ENCODE data around the gene CAP1.
"Not testable (repeated sequence)": the region's sequence is repeated elsewhere in the genome, so short reads cannot be mapped to it uniquely, and the experiment has no call there.

Gene CAP1

DNA sequence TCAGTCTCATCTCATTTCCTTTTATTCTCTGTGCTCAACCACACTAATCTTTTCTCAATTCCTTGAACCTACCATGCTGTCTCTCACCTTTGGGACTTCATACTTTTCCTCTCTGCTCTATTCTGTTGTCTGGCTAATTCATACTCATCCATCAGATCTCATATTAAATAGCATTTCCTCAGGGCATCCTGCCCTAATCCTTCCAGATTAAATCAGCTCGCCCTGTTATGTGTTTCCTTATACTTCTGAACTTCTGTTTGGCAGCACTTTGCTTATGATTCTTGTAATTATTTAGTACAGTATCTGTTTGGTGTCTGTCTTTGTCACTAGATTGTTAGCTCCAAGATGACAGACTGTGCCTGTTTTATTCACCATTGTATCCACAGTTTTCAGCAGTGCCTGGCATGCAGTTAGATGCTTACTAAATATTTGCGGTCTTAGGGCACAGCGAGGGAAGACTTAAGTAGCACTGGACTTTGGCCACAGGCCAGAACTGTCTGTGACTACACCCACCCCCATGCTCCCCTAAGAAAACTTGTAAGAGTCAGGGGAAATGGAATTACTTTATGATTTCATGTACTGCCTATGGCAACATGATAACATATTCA is 9.9 kb upstream of the CAP1 start:
- no peak overlapping the region for H3K9ac ChIP-seq (ENCODE audit: low read depth in 1 of 2, low read length in 2 of 2)
- no peaks in the 10 kb centered on the region for H3K36me3 ChIP-seq (ENCODE audit: control insufficient read depth in 1 of 2, insufficient read depth in 2 of 2, low read length in 2 of 2)
- no peak overlapping the region for H3K4me3 ChIP-seq (ENCODE audit: low read depth in 1 of 2, low read length in 2 of 2)
- peaks cover 17 to 24% of the 10 kb centered on the region in 2 donors for H3K4me1 ChIP-seq (ENCODE audit: control insufficient read depth in 1 of 2, insufficient read depth in 2 of 2, low read length in 2 of 2)
- no peak overlapping the region for H3K27ac ChIP-seq (ENCODE audit: low read depth, low read length)
- no peaks in the 10 kb centered on the region for H3K27me3 ChIP-seq (ENCODE audit: control insufficient read depth in 1 of 2, insufficient read depth in 2 of 2, low read length in 2 of 2)
- H3K9me3 ChIP-seq (ENCODE audit: control insufficient read depth in 1 of 2, low read length in 2 of 2): peaks cover 0 to 5% of the 10 kb centered on the region in 2 donors

DNA sequence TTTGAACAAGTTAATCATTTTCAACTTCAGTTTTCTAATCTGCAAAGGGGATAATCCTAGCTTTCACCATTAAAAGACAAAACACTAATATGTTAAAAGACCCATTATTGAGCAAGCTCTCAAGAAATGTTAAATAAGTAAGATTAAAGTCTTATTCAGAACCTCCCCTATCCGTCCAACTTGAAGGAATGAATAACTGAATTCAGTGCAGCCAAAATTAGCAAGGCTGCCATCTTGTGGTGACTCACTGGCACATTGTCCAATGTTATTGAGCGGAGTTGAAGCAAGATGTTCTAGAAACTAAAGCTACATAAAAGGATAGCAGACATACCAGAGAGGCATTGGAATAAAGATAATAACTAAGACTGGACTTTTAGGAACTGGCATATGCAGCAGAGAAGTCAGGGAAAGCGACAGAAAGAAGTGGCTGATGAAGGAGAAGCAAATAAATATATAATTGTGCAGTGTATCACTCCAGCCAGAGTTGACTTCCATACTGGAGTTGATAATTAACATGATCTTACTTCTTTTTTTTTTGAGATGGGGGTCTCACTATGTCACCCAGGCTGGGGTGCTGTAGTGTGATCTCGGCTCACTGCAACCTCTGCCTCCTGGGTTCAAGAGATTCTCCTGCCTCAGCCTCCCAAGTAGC is 8.2 kb upstream of the CAP1 start:
- Histone ChIP-seq H3K27ac (ENCODE audit: low read depth, low read length) (no peak overlapping the region), H3K4me3 (ENCODE audit: low read depth in 1 of 2, low read length in 2 of 2) (no peak overlapping the region), H3K4me1 (ENCODE audit: control insufficient read depth in 1 of 2, insufficient read depth in 2 of 2, low read length in 2 of 2) (peaks cover 26 to 33% of the 10 kb centered on the region in 2 donors), H3K36me3 (ENCODE audit: control insufficient read depth in 1 of 2, insufficient read depth in 2 of 2, low read length in 2 of 2) (no peaks in the 10 kb centered on the region), H3K9ac (ENCODE audit: low read depth in 1 of 2, low read length in 2 of 2) (no peak overlapping the region), H3K27me3 (ENCODE audit: control insufficient read depth in 1 of 2, insufficient read depth in 2 of 2, low read length in 2 of 2) (no peaks in the 10 kb centered on the region), H3K9me3 (ENCODE audit: control insufficient read depth in 1 of 2, low read length in 2 of 2) (no peaks in the 10 kb centered on the region)

DNA sequence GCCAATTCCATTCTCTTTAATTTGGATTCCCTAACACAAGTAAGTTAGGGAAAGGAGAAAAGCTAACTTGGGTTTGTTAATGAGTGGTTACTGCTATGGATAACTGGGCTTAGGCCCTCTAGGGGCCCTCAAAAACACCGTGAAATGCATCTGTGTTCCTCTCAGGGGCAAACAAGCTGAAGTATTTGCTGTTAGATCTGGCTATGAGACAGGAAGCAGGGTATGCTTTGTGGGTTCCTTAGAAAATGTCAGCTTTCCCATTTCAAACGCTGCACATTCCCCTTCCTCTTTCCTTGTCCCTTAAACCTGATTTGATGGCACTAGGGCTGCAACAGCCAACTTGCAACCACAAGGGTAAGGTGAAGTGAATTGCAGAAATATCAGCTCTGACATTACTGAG is 5.7 kb upstream of the CAP1 start:
- H3K4me1 ChIP-seq (ENCODE audit: control insufficient read depth in 1 of 2, insufficient read depth in 2 of 2, low read length in 2 of 2): peaks cover 31 to 39% of the 10 kb centered on the region in 2 donors
- H3K9ac ChIP-seq (ENCODE audit: low read depth in 1 of 2, low read length in 2 of 2): no peak overlapping the region
- H3K27ac ChIP-seq (ENCODE audit: low read depth, low read length): no peak overlapping the region
- no peaks in the 10 kb centered on the region for H3K9me3 ChIP-seq (ENCODE audit: control insufficient read depth in 1 of 2, low read length in 2 of 2)
- H3K4me3 ChIP-seq (ENCODE audit: low read depth in 1 of 2, low read length in 2 of 2): no peak overlapping the region
- no peaks in the 10 kb centered on the region for H3K36me3 ChIP-seq (ENCODE audit: control insufficient read depth in 1 of 2, insufficient read depth in 2 of 2, low read length in 2 of 2)
- no peaks in the 10 kb centered on the region for H3K27me3 ChIP-seq (ENCODE audit: control insufficient read depth in 1 of 2, insufficient read depth in 2 of 2, low read length in 2 of 2)

DNA sequence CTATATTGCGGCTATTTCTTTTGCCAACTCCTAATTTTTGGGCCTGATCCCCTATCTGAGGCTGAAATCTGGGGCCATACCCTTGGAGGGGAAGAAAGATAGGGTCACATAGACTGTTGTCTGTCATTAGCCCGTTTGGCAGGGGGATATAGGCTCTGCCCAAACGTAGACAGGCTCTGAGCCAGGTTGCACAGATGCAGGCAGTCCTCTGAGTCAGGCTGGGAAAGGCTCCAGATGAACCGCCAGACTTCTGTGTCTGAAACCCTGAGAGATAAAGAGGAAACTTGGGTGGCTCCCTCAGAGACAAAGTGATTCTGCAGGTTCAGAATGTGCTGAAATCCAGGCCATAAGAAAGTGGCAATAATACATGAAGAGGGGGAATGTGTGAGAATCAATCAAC is 4.0 kb upstream of the CAP1 start:
- Histone ChIP-seq H3K9ac (ENCODE audit: low read depth in 1 of 2, low read length in 2 of 2) (no peak overlapping the region), H3K27ac (ENCODE audit: low read depth, low read length) (no peak overlapping the region), H3K4me1 (ENCODE audit: control insufficient read depth in 1 of 2, insufficient read depth in 2 of 2, low read length in 2 of 2) (peaks cover 26 to 36% of the 10 kb centered on the region in 2 donors), H3K36me3 (ENCODE audit: control insufficient read depth in 1 of 2, insufficient read depth in 2 of 2, low read length in 2 of 2) (no peaks in the 10 kb centered on the region), H3K4me3 (ENCODE audit: low read depth in 1 of 2, low read length in 2 of 2) (no peak overlapping the region), H3K27me3 (ENCODE audit: control insufficient read depth in 1 of 2, insufficient read depth in 2 of 2, low read length in 2 of 2) (no peaks in the 10 kb centered on the region), H3K9me3 (ENCODE audit: control insufficient read depth in 1 of 2, low read length in 2 of 2) (no peaks in the 10 kb centered on the region)

DNA sequence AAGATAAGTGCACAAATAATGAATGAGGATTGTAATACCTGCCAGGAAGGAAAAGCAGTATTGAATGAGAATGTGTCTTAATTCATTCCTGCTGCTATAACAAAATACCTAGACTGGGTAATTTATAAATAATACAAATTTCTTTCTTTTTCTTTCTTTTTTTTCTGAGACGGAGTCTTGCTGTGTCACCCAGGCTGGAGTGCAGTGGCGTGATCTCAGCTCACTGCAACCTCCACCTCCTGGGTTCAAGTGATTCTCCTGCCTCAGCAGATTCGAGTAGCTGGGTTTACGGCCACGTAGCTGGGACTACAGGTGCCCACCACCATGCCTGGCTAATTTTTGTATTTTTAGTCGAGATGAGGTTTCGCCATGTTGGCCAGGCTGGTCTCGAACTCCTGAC is 3.3 kb upstream of the CAP1 start:
- not testable (repeated sequence) for H3K36me3 ChIP-seq (ENCODE audit: control insufficient read depth in 1 of 2, insufficient read depth in 2 of 2, low read length in 2 of 2); H3K9ac ChIP-seq (ENCODE audit: low read depth in 1 of 2, low read length in 2 of 2); H3K4me3 ChIP-seq (ENCODE audit: low read depth in 1 of 2, low read length in 2 of 2); H3K27ac ChIP-seq (ENCODE audit: low read depth, low read length); H3K27me3 ChIP-seq (ENCODE audit: control insufficient read depth in 1 of 2, insufficient read depth in 2 of 2, low read length in 2 of 2); H3K9me3 ChIP-seq (ENCODE audit: control insufficient read depth in 1 of 2, low read length in 2 of 2)
- H3K4me1 ChIP-seq (ENCODE audit: control insufficient read depth in 1 of 2, insufficient read depth in 2 of 2, low read length in 2 of 2): peaks cover 29 to 42% of the 10 kb centered on the region in 2 donors

DNA sequence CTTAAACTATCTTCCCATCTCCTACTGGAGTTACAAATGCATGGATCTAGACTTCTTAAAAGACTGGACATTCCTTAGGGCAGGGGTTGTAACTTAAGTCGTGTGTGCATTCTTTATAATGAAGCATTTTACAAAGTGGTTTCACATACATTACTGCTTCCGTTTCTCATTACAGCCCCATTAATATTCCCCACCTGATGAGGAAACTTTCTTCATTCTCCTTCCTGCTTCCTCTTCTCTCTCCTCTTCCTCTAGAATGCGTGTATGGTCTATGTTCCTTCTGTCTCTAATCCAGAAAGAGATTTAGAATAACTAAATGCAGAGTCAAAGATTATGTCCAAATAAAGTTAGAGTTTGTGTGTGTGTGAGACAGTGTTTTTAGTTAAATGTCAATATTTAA is 1.8 kb upstream of the CAP1 start:
- Histone ChIP-seq H3K27me3 (ENCODE audit: control insufficient read depth in 1 of 2, insufficient read depth in 2 of 2, low read length in 2 of 2) (no peaks in the 10 kb centered on the region), H3K9me3 (ENCODE audit: control insufficient read depth in 1 of 2, low read length in 2 of 2) (no peaks in the 10 kb centered on the region), H3K4me3 (ENCODE audit: low read depth in 1 of 2, low read length in 2 of 2) (no peak overlapping the region), H3K27ac (ENCODE audit: low read depth, low read length) (peak overlapping the region; percentile 100), H3K9ac (ENCODE audit: low read depth in 1 of 2, low read length in 2 of 2) (peak overlapping the region in 1 of 2 donors; percentile 100), H3K4me1 (ENCODE audit: control insufficient read depth in 1 of 2, insufficient read depth in 2 of 2, low read length in 2 of 2) (peaks cover 37 to 54% of the 10 kb centered on the region in 2 donors), H3K36me3 (ENCODE audit: control insufficient read depth in 1 of 2, insufficient read depth in 2 of 2, low read length in 2 of 2) (no peaks in the 10 kb centered on the region)

DNA sequence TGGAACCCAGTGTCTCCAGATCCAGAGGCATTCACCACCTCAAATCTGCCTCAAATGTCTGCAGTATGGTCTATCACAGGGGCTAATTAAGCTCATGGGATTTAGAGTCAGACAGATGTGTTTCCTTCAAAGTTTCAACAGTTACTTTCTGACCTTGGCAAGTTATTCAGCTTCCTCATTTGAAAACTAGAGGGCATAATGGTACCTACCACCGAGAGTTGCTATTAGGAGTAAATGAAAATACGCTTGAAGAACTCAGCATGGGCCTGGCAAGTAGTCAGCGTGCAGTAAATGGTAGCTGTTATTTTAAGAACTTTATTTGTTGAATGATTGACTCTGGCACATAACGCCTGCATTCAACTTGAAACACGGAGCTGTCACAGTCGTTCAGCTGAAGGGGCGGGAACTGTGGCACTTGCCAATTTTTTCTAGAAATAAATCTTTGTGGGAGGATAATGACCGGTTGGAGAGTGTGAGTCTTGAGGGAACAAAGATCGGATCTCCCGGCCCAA is 1.2 kb upstream of the CAP1 start:
- H3K27ac ChIP-seq (ENCODE audit: low read depth, low read length): peak overlapping the region; percentile 100
- H3K4me3 ChIP-seq (ENCODE audit: low read depth in 1 of 2, low read length in 2 of 2): peak overlapping the region; percentile 96 to 97
- peaks cover 41 to 60% of the 10 kb centered on the region in 2 donors for H3K4me1 ChIP-seq (ENCODE audit: control insufficient read depth in 1 of 2, insufficient read depth in 2 of 2, low read length in 2 of 2)
- H3K36me3 ChIP-seq (ENCODE audit: control insufficient read depth in 1 of 2, insufficient read depth in 2 of 2, low read length in 2 of 2): no peaks in the 10 kb centered on the region
- no peaks in the 10 kb centered on the region for H3K27me3 ChIP-seq (ENCODE audit: control insufficient read depth in 1 of 2, insufficient read depth in 2 of 2, low read length in 2 of 2)
- H3K9ac ChIP-seq (ENCODE audit: low read depth in 1 of 2, low read length in 2 of 2): peak overlapping the region; percentile 99 to 100
- H3K9me3 ChIP-seq (ENCODE audit: control insufficient read depth in 1 of 2, low read length in 2 of 2): no peaks in the 10 kb centered on the region

DNA sequence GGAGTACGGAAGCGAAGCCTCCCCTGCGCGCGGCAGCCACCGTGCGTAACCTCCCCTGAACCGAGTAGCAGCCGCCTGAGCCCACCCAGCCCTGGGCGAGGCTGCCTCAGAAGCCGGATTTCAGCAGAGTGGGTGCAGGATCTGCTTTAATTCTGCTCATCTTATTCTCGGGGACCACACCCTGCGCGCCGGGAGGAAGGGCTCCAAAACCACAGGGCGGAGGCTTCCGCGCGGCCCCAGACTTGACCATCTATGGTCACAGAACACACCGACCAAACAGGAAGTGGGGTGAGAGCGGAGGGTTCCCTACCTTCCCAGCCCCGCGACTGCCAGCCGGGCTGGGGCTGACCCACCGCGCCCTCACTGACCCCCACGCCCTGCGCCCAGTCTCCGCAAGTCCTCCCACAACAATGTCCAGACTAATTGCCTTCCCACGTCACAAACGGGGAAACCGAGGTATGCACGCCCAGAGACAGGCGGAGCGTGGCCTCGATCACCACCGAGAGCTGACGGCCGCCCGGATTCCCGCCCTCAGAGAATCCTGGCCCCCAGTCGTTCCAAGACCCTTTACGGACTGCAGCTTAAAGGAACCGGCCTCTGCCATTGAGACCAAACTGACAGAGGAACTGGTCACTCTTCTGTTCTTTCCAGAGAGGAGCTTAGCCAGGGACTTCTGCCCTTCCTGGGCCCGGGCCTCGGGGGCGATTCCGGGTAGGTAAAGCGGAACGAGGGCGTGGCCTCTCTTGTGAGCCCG is 595 bp upstream of the CAP1 start:
- Histone ChIP-seq H3K36me3 (ENCODE audit: control insufficient read depth in 1 of 2, insufficient read depth in 2 of 2, low read length in 2 of 2) (no peaks in the 10 kb centered on the region), H3K4me1 (ENCODE audit: control insufficient read depth in 1 of 2, insufficient read depth in 2 of 2, low read length in 2 of 2) (peaks cover 36 to 56% of the 10 kb centered on the region in 2 donors), H3K27me3 (ENCODE audit: control insufficient read depth in 1 of 2, insufficient read depth in 2 of 2, low read length in 2 of 2) (no peaks in the 10 kb centered on the region), H3K9me3 (ENCODE audit: control insufficient read depth in 1 of 2, low read length in 2 of 2) (no peaks in the 10 kb centered on the region), H3K9ac (ENCODE audit: low read depth in 1 of 2, low read length in 2 of 2) (peak overlapping the region; percentile 99 to 100), H3K4me3 (ENCODE audit: low read depth in 1 of 2, low read length in 2 of 2) (peak overlapping the region; percentile 96 to 97), H3K27ac (ENCODE audit: low read depth, low read length) (peak overlapping the region; percentile 100)

DNA sequence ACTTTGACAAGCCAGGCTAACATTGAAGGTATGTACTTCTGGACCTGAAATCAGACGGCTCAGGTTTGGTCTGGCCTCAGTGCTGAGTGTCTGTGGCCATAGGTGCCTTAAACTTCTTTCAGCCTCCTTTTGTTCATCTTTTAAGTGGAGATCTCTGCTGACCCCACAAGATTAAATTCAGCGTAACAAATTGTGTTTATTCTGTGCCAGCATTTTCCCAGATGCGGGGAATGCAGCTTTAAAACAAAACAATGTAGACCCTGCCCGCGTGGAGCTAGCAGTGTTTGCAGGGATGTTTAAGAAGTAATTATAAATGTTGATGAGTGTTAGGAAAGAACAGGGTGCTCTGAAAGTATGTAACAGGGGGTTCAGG is 923 bp downstream of the CAP1 start:
- Histone ChIP-seq H3K27ac (ENCODE audit: low read depth, low read length) (peak overlapping the region; percentile 92), H3K27me3 (ENCODE audit: control insufficient read depth in 1 of 2, insufficient read depth in 2 of 2, low read length in 2 of 2) (no peaks in the 10 kb centered on the region), H3K9me3 (ENCODE audit: control insufficient read depth in 1 of 2, low read length in 2 of 2) (no peaks in the 10 kb centered on the region), H3K9ac (ENCODE audit: low read depth in 1 of 2, low read length in 2 of 2) (peak overlapping the region; percentile 81 to 97), H3K36me3 (ENCODE audit: control insufficient read depth in 1 of 2, insufficient read depth in 2 of 2, low read length in 2 of 2) (peaks cover 0 to 8% of the 10 kb centered on the region in 2 donors), H3K4me3 (ENCODE audit: low read depth in 1 of 2, low read length in 2 of 2) (peak overlapping the region; percentile 97 to 99), H3K4me1 (ENCODE audit: control insufficient read depth in 1 of 2, insufficient read depth in 2 of 2, low read length in 2 of 2) (peaks cover 33 to 54% of the 10 kb centered on the region in 2 donors)

DNA sequence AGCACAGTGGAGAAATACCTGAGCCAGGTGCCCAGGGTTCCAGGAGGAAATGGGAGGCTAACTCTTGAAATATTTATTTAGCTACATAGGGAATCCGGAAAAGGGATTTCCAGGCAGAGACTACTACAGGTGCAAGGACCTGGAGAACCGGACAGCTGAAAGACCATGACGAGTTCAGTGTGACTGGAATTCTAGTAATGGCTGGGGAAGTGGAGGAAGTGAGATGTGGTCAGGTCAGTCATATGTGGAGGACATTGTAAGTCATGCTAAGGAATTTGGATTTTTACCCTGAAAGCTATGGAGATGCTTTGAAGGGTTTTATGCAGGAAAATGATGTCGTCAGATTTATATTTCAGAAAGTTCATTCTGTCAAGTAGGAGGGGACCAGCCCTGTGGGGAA is 1.8 kb downstream of the CAP1 start:
- Histone ChIP-seq H3K27ac (ENCODE audit: low read depth, low read length) (no peak overlapping the region), H3K4me3 (ENCODE audit: low read depth in 1 of 2, low read length in 2 of 2) (peak overlapping the region; percentile 54 to 99), H3K27me3 (ENCODE audit: control insufficient read depth in 1 of 2, insufficient read depth in 2 of 2, low read length in 2 of 2) (no peaks in the 10 kb centered on the region), H3K36me3 (ENCODE audit: control insufficient read depth in 1 of 2, insufficient read depth in 2 of 2, low read length in 2 of 2) (peaks cover 0 to 8% of the 10 kb centered on the region in 2 donors), H3K9me3 (ENCODE audit: control insufficient read depth in 1 of 2, low read length in 2 of 2) (no peaks in the 10 kb centered on the region), H3K9ac (ENCODE audit: low read depth in 1 of 2, low read length in 2 of 2) (peak overlapping the region; percentile 5 to 14), H3K4me1 (ENCODE audit: control insufficient read depth in 1 of 2, insufficient read depth in 2 of 2, low read length in 2 of 2) (peaks cover 29 to 50% of the 10 kb centered on the region in 2 donors)

All from duodenal mucosa (tissue), 2 donors.